IMR-90 (cell line): ENCODE data around the gene TTBK2.

Source experiments
- CEBPB ChIP-seq: IDR thresholded peaks from 2 replicates; pipeline ENCODE4 v1.6.1; 2012; ENCODE audit warnings: low read depth, low read length, improper control_type of control experiment
- CTCF ChIP-seq: conservative IDR thresholded peaks from 2 replicates; pipeline ENCODE4 v1.5.1; 2012; ENCODE audit warnings: mild to moderate bottlenecking, low read depth, low read length, improper control_type of control experiment
- NFE2L2 ChIP-seq: fragments of 150-350 bp; IDR thresholded peaks from 2 replicates; pipeline ENCODE4 v1.6.1; 2016; ENCODE audit warnings: low read depth, mild to moderate bottlenecking, low read length
- POLR2A ChIP-seq: IDR thresholded peaks from 2 replicates; pipeline ENCODE4 v1.6.1; 2012; ENCODE audit warnings: mild to moderate bottlenecking, low read depth, low read length
- RAD21 ChIP-seq: IDR thresholded peaks from 2 replicates; pipeline ENCODE4 v1.6.1; 2012; ENCODE audit warnings: low read length, improper control_type of control experiment

GRCh38 chr15:42772144-42772543, 148.4 kb downstream of the TTBK2 start:
- TF ChIP-seq CTCF (no peak), POLR2A (no peak), CEBPB (no peak), RAD21 (no peak), NFE2L2 (no peak)
